ENCODE data around the gene PIGS.

The PIGS gene

GRCh38 chr17:28505986-28506665, 65.2 kb downstream of the PIGS start, which contains the start of gene FOXN1:
TSS of gene FOXN1 (plus strand) at chr17:28506348. CDS start at chr17:28523970, 17,622 bp downstream.
- no peak for DNase-seq

- no peak for DNase-seq
These were observed 67.9 kb downstream of the PIGS start for GRCh38 chr17:28503420-28503819.
